ENCODE data around the gene ZNF445.
"Not testable (repeated sequence)": the region's sequence is repeated elsewhere in the genome, so short reads cannot be mapped to it uniquely, and the experiment has no call there.

ZNF445 gene

GRCh38 chr3:44476181-44476611 is 1.3 kb downstream of the ZNF445 start:
- no peak overlapping the region for H3K27ac ChIP-seq

GRCh38 chr3:44474886-44475285 is 2.6 kb downstream of the ZNF445 start:
- not testable (repeated sequence) for H3K27ac ChIP-seq

More at GRCh38 chr3:44476181-44476611, 1.3 kb downstream of the ZNF445 start:
- TF ChIP-seq ZFX (IDR thresholded peaks at IDR 0.05; ENCODE audit: borderline replicate concordance) (no peak), CTCF (IDR thresholded peaks at IDR 0.05) (no peak)

GRCh38 chr3:44470430-44470829 is 7.0 kb downstream of the ZNF445 start:
- no peak overlapping the region for H3K27ac ChIP-seq
- TF ChIP-seq CTCF (IDR thresholded peaks at IDR 0.05) = no peak
- no peak for TF ChIP-seq ZFX (IDR thresholded peaks at IDR 0.05; ENCODE audit: borderline replicate concordance)

GRCh38 chr3:44469914-44470313 is 7.6 kb downstream of the ZNF445 start:
- TF ChIP-seq CTCF (IDR thresholded peaks at IDR 0.05) = no peak
- no peak for TF ChIP-seq ZFX (IDR thresholded peaks at IDR 0.05; ENCODE audit: borderline replicate concordance)
- no peak overlapping the region for H3K27ac ChIP-seq

DNA sequence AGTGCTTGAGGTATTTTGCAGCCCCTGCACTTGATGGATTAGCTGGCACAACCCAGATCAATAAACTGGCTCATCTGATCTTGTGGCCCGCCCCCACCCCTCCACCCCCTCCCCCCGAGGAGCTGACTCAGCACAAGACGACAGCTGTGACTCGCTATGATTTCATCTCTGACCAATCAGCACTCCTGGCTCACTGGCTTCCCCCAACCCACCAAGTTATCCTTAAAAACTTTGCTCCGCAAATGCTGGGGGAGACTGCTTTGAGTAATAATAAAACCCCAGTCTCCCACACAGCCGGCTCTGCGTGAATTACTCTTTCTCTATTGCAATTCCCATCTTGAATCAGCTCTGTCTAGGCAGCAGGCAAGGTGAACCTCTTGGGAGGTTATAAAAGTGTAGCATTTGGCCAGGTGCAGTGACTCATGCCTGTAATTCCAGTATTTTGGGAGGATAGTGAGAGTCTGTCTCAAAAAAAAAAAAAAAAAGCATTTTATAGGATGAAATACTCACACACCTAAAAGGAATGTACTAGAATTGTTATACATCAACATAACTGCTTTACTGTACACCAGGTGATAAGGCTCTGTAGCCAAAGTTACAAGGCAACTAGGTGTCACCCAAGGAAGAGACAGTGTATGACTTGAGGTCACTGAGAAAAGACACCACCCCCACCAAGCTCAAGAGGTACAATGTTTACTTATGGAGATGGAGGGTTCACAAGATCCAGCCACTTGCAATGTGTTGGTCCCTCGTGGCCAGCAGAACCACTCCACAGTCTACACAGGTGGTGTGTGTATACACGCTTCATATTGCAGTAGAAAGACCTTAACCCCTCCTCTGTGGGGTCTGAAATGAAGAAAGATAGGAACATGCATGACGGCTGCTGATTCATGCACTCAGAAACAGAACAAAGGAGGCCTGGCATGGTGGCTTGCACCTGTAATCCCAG is 8.6 kb downstream of the ZNF445 start:
- TF ChIP-seq ZFX (IDR thresholded peaks at IDR 0.05; ENCODE audit: borderline replicate concordance) = no peak
- no peak for TF ChIP-seq CTCF (IDR thresholded peaks at IDR 0.05)
- no peak overlapping the region for H3K27ac ChIP-seq

- H3K27ac ChIP-seq = not testable (repeated sequence)
Observed at GRCh38 chr3:44468099-44468537, 9.4 kb downstream of the ZNF445 start.

GRCh38 chr3:44467241-44467640 is 10.2 kb downstream of the ZNF445 start:
- no peak overlapping the region for H3K27ac ChIP-seq
- TF ChIP-seq CTCF (IDR thresholded peaks at IDR 0.05) (no peak), ZFX (IDR thresholded peaks at IDR 0.05; ENCODE audit: borderline replicate concordance) (no peak)

DNA sequence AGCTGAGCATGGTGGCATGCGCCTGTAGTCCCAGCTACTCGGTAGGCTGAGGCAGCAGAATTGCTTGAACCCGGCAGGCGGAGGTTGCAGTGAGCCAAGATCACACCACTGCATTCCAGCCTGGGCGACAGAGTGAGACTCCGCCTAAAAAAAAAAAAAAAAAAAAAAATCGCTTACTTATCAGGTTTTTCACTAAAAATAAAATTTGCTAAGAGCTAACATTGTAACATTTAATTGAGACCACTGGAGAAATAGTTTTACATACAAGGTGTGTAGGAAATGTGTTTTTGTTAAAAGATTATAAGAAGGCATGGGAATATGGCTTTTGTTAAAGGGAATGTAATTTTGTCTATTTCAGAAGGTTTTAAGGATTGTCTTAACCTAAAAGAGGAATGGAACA is 12.6 kb downstream of the ZNF445 start:
- H3K27ac ChIP-seq = not testable (repeated sequence)

DNA sequence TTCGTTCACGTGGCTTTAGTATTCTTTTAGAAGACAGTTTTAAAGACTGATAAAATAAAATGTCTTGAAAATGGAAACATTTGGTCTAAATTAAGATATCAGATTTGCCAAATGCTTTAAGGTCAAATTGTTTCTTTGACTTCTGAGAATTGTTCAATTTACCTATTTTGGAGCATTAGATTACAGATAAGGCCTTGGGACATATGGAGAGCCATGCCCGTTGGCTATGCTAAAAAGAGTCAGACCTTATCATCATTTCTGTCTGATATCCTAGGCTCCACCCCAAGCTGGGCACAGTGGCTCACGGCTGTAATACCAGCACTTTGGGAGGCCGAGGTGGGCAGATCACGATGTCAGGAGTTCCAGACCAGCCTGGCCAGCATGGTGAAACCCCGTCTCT is 13.0 kb downstream of the ZNF445 start:
- no peak for TF ChIP-seq CTCF (IDR thresholded peaks at IDR 0.05)
- no peak for TF ChIP-seq ZFX (IDR thresholded peaks at IDR 0.05; ENCODE audit: borderline replicate concordance)
- no peak overlapping the region for H3K27ac ChIP-seq

DNA sequence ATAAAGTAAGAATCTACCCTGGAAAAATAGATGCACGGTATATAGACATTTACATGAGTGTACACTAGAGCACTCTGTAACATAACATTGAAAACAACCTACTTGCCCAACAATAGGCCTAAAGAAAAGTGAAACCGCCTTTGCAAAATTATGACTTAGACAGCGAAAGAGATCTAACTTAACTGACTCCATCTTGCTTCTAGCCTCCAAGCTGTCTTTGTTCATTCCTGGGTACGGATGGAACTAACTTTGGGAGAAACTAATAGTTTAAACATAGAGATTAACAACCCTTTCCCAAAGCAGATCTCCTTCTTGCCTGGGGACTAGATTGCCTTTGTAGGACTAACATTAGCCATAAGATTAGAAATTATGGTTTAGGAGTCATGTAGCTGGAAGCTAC is 17.4 kb downstream of the ZNF445 start:
- not testable (repeated sequence) for H3K27ac ChIP-seq
